PFSK-1 (cell line): Measurements from ENCODE around the gene ARHGEF12.

Experiments used
- FOXP2 ChIP-seq: optimal IDR thresholded peaks from 2 replicates; pipeline ENCODE3; 2011; ENCODE audit warnings: borderline replicate concordance, control low read depth, inconsistent platforms; ENCODE audit not compliant: insufficient read depth; ENCODE audit errors: extremely low read length, extremely low read depth
- POLR2AphosphoS5 ChIP-seq: IDR thresholded peaks from 2 replicates; pipeline ENCODE4 v1.6.1; 2012; ENCODE audit warnings: low read depth, mild to moderate bottlenecking, control low read depth, low read length, moderate library complexity
- SIN3A ChIP-seq: IDR thresholded peaks from 2 replicates; pipeline ENCODE4 v1.6.1; 2012; ENCODE audit warnings: mild to moderate bottlenecking, low read length, moderate library complexity, borderline replicate concordance; ENCODE audit not compliant: insufficient read depth
- TAF1 ChIP-seq: IDR thresholded peaks from 2 replicates; pipeline ENCODE4 v1.6.1; 2012; ENCODE audit warnings: low read length, control low read depth, borderline replicate concordance; ENCODE audit not compliant: insufficient read depth
- TF ChIP-seq, protein P1 (sequence below), 2 experiments: IDR thresholded peaks; 2 replicates each; pipeline versions ENCODE4 v1.6.1 to v1.8.0; 2011 to 2012; ENCODE audit warnings: low read depth in 2 of 2, low read length in 2 of 2, control low read depth in 1 of 2, inconsistent platforms in 1 of 2, mild to moderate bottlenecking in 1 of 2, moderate library complexity in 1 of 2; ENCODE audit not compliant: insufficient read depth in 1 of 2

ARHGEF12 gene

DNA sequence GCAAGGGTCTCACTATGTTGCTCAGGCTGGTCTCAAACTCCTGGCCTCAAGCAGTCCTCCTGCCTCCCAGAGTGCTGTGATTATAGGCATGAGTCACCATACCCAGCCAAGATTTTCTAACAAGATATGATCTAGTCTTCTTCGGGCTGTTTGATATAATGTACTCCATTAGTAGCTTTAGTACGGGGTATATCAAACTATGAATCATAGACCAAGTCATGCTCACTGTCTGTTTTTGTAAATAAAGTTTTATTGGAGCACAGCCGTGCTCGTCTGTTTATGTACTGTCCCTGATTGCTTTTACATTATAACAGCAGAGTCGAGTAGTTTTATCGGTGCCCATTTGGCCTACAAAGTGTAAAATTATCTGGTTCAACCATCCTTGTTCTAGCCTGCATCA, 131.4 kb downstream of the ARHGEF12 start:
- TF ChIP-seq TAF1 (no peak), POLR2AphosphoS5 (no peak), SIN3A (no peak)
- TF ChIP-seq, protein P1, sequence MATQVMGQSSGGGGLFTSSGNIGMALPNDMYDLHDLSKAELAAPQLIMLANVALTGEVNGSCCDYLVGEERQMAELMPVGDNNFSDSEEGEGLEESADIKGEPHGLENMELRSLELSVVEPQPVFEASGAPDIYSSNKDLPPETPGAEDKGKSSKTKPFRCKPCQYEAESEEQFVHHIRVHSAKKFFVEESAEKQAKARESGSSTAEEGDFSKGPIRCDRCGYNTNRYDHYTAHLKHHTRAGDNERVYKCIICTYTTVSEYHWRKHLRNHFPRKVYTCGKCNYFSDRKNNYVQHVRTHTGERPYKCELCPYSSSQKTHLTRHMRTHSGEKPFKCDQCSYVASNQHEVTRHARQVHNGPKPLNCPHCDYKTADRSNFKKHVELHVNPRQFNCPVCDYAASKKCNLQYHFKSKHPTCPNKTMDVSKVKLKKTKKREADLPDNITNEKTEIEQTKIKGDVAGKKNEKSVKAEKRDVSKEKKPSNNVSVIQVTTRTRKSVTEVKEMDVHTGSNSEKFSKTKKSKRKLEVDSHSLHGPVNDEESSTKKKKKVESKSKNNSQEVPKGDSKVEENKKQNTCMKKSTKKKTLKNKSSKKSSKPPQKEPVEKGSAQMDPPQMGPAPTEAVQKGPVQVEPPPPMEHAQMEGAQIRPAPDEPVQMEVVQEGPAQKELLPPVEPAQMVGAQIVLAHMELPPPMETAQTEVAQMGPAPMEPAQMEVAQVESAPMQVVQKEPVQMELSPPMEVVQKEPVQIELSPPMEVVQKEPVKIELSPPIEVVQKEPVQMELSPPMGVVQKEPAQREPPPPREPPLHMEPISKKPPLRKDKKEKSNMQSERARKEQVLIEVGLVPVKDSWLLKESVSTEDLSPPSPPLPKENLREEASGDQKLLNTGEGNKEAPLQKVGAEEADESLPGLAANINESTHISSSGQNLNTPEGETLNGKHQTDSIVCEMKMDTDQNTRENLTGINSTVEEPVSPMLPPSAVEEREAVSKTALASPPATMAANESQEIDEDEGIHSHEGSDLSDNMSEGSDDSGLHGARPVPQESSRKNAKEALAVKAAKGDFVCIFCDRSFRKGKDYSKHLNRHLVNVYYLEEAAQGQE (IDR thresholded peaks at IDR 0.05; ENCODE audit: insufficient read depth in 1 of 2, low read depth in 2 of 2, low read length in 2 of 2): no peak

DNA sequence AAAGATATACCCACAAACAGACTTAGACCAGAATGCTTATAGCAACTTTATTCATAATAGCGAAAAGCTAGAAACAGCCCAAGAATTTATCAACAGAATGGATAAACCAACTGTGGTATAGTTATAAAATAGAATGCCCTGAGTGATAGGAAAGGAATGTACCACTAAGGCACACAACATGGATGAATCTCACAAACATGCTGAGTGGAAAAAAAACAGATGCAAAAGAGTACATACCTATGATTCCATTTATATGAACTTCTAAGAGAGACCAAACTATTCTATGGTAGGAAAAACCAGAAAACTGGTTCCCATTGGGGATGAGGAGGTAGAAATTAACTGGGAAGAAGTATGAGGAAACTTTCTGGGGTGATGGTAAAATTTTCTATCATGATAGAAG, 134.9 kb downstream of the ARHGEF12 start:
- TF ChIP-seq POLR2AphosphoS5: no peak
- TF ChIP-seq FOXP2: no peak
- TF ChIP-seq SIN3A: no peak
- TF ChIP-seq TAF1: no peak
- TF ChIP-seq, protein P1 (IDR thresholded peaks at IDR 0.05; ENCODE audit: insufficient read depth in 1 of 2, low read depth in 2 of 2, low read length in 2 of 2): no peak

DNA sequence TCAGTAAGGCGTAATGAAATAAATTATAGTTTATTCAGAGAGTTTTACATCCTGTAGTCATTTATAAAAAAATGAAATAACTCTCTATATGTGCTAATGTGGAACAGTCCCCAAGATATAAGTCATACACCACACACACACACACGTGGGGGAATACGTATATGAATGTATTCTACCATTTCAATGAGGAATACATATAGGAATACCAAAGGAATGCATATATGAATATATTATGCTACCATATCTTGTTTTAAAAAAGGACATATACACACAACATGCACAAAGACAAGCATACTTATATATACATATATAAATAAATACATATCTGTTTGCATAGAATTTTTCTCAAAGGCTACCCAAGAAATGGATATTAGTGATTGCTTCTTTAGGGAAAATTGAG, 135.8 kb downstream of the ARHGEF12 start:
- TF ChIP-seq FOXP2: no peak
- TF ChIP-seq, protein P1 (IDR thresholded peaks at IDR 0.05; ENCODE audit: insufficient read depth in 1 of 2, low read depth in 2 of 2, low read length in 2 of 2): no peak
- no peak for TF ChIP-seq POLR2AphosphoS5
- no peak for TF ChIP-seq SIN3A
- TF ChIP-seq TAF1: no peak

DNA sequence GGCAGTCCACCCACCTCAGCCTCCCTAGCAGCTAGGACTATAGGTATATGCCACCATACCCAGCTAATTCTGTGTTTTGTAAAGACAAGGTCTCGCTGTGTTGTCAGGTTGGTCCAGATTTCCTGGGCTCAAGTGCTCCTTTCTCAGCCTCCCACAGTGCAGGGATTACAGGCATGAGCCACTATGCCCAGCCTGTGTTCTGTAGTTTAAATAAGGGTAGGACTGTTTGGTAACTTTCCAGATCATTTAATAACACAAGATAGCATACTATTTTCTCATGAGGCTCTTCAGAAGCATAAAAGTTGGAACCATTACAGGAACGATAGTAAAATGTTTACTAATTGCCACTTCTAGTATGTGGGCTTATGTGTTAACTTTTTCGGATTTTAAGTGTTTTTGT, 137.3 kb downstream of the ARHGEF12 start:
- TF ChIP-seq FOXP2 (no peak), POLR2AphosphoS5 (no peak), TAF1 (no peak), SIN3A (no peak)
- TF ChIP-seq, protein P1 (IDR thresholded peaks at IDR 0.05; ENCODE audit: insufficient read depth in 1 of 2, low read depth in 2 of 2, low read length in 2 of 2): no peak

DNA sequence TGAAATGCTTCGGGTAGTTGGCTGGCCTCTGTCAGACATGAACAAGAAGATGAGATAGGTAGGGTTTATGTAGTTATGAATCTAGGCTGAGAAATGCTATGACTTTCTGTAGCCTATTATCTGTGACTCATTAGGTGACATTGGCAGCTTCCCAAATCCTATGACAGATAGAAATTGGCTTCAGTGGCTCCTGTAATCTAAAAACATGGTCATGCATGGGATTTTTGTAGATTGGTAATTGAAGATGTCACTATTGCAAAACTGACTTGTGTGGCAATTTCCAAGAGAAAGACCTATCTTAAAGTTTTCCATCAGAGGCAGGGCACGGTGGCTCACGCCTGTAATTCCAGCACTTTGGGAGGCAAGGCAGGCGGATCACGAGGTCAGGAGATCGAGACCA, 145.9 kb downstream of the ARHGEF12 start:
- TF ChIP-seq, protein P1 (IDR thresholded peaks at IDR 0.05; ENCODE audit: insufficient read depth in 1 of 2, low read depth in 2 of 2, low read length in 2 of 2): no peak
- TF ChIP-seq POLR2AphosphoS5 (no peak), TAF1 (no peak), SIN3A (no peak), FOXP2 (no peak)
